K562 (cell line): ENCODE data around the gene FTH1. TPM values are rescaled to one million over a fixed set of nuclear protein-coding genes. Genes with fewer than 3 reads are reported as not detected.

Experiments used
- CBX1 ChIP-seq: sonication (generic); IDR thresholded peaks from 2 replicates; pipeline ENCODE4 v1.6.1; 2016; ENCODE audit warnings: antibody characterized with exemption, low read depth, mild to moderate bottlenecking
- CUX1 ChIP-seq: fragments of 200-800 bp; sonication (Bioruptor generic); IDR thresholded peaks from 2 replicates; pipeline ENCODE4 v1.6.1; 2016; ENCODE audit warnings: missing genetic modification characterization, missing compliant biosample characterization
- DMBX1 ChIP-seq: fragments of 250-450 bp; sonication (Bioruptor Pico); IDR thresholded peaks from 2 replicates; pipeline ENCODE4 v1.8.0; 2022; ENCODE audit warnings: inconsistent platforms, mild to moderate bottlenecking, moderate library complexity, borderline replicate concordance
- NCOA6 ChIP-seq: fragments of 450-650 bp; IDR thresholded peaks from 2 replicates; pipeline ENCODE4 v1.6.1; 2017; ENCODE audit warnings: mild to moderate bottlenecking
- TAF15 ChIP-seq: fragments of 200-400 bp; formaldehyde crosslinking; IDR thresholded peaks from 2 replicates; pipeline ENCODE4 v1.6.1; 2017; ENCODE audit warnings: mild to moderate bottlenecking, low read depth, low read length, moderate library complexity
- THAP7 ChIP-seq: fragments of 250-450 bp; sonication (Bioruptor Pico); IDR thresholded peaks from 2 replicates; pipeline ENCODE4 v1.5.0; 2021
- TOE1 ChIP-seq, 2 experiments: fragments of 450-650 bp in 1 of 2; sonication (generic) in 1 of 2; formaldehyde crosslinking in 1 of 2; IDR thresholded peaks; 2 replicates each; pipeline versions ENCODE4 v1.7.1 to v1.8.0; 2016 to 2022; ENCODE audit warnings: borderline replicate concordance in 2 of 2, mild to moderate bottlenecking in 2 of 2, antibody characterized with exemption in 1 of 2, inconsistent platforms in 1 of 2, low read depth in 1 of 2, missing genetic modification reagents in 1 of 2, moderate library complexity in 1 of 2
- ZFP36 ChIP-seq: fragments of 150-350 bp; IDR thresholded peaks from 2 replicates; pipeline ENCODE4 v1.6.1; 2018; ENCODE audit warnings: low read length, low read depth; ENCODE audit not compliant: partially characterized antibody
- ZNF134 ChIP-seq: fragments of 250-450 bp; sonication (Bioruptor Pico); conservative IDR thresholded peaks from 2 replicates; pipeline ENCODE4 v1.4.0; 2020
- ZNF184 ChIP-seq: sonication (generic); formaldehyde crosslinking; IDR thresholded peaks from 2 replicates; pipeline ENCODE4 v1.5.0; 2020; ENCODE audit warnings: missing genetic modification reagents
- ZNF407 ChIP-seq: fragments of 450-650 bp; IDR thresholded peaks from 2 replicates; pipeline ENCODE4 v1.6.1; 2016; ENCODE audit warnings: low read depth
- polyA plus RNA-seq, 8 experiments: library from polyadenylated mRNA; depleted of rRNA in 4 of 8; stranded (reverse) in 5 of 8; unstranded in 3 of 8; fragments of >200 nt; fragmentation: Nextera tagmentation in 2 of 8; fragmentation: Illumina TruSeq in 1 of 8; extraction: Ambion mirVana in 2 of 8; extraction: Trizol in 1 of 8; gene quantifications; 2 replicates each; pipeline versions ENCODE4 v1.2.1 to v1.2.3, GENCODE V29; 2011 to 2014; ENCODE audit warnings: inconsistent platforms in 1 of 8, missing spikeins in 1 of 8
- total RNA-seq, 7 experiments: library from RNA; depleted of rRNA in 6 of 7; stranded (reverse); fragments of >200 nt in 6 of 7; fragmentation: Illumina TruSeq in 2 of 7; extraction: Trizol in 2 of 7; gene quantifications; 2 replicates each; pipeline versions ENCODE4 v1.2.1 to v1.2.3, GENCODE V29; 2011 to 2021; ENCODE audit warnings: low replicate concordance in 1 of 7

Gene FTH1
- total and polyA plus RNA-seq, 9 of the 15 experiments (the other 6 are each of a cell fraction or from before 2014, with no cell fraction given): 370 to 3,146 (median 802) TPM

GRCh38 chr11:61963282-61964057 lies 4.0 kb downstream of the FTH1 start (continued):
- TF ChIP-seq ZNF407 (no peak), CUX1 (CRISPR knock-in tag) (no peak), NCOA6 (no peak), ZFP36 (no peak), DMBX1 (CRISPR knock-in tag) (no peak; the same call in 1 of the 2 replicates), THAP7 (CRISPR knock-in tag) (peak; percentile 27), TAF15 (no peak), TOE1 (IDR thresholded peaks at IDR 0.05; ENCODE audit: borderline replicate concordance) (peak; percentile 73; the same call in 1 of the 2 replicates), TOE1 (CRISPR knock-in tag; IDR thresholded peaks at IDR 0.05; ENCODE audit: borderline replicate concordance, low read depth) (no peak), ZNF134 (CRISPR knock-in tag) (no peak), ZNF184 (no peak), CBX1 (no peak)
